Measurements from ENCODE around the gene SLC6A7. TPM values are rescaled to one million over a fixed set of nuclear protein-coding genes. Genes with fewer than 3 reads are reported as not detected.

The SLC6A7 gene
- total RNA-seq, 3 donors from 2014 or later: not detected

- no peak for DNase-seq
- H3K4me1 Mint-ChIP-seq (ENCODE audit: low read depth): no peaks in the 10 kb centered on the region
- H3K9me3 Mint-ChIP-seq: no peaks in the 10 kb centered on the region
- peaks cover 45% of the 10 kb centered on the region for H3K27me3 Mint-ChIP-seq (ENCODE audit: low read depth)
- no peaks in the 10 kb centered on the region for H3K36me3 Mint-ChIP-seq (ENCODE audit: insufficient read depth)
- no peak overlapping the region for H3K4me3 Mint-ChIP-seq
- no peak for ATAC-seq
Measured at GRCh38 chr5:150174285-150174684, 15.6 kb upstream of the SLC6A7 start.

- DNase-seq (no peak), ATAC-seq (no peak)
- Mint-ChIP-seq H3K9me3 (no peaks in the 10 kb centered on the region), H3K27me3 (ENCODE audit: low read depth) (peaks cover 40% of the 10 kb centered on the region), H3K4me3 (no peak overlapping the region), H3K4me1 (ENCODE audit: low read depth) (no peaks in the 10 kb centered on the region), H3K36me3 (ENCODE audit: insufficient read depth) (no peaks in the 10 kb centered on the region)
Measured at GRCh38 chr5:150175076-150175475, 14.8 kb upstream of the SLC6A7 start.

GRCh38 chr5:150175536-150175935 is 14.3 kb upstream of the SLC6A7 start:
- DNase-seq (no peak), ATAC-seq (no peak)
- no peak overlapping the region for H3K4me3 Mint-ChIP-seq
- no peaks in the 10 kb centered on the region for H3K4me1 Mint-ChIP-seq (ENCODE audit: low read depth)
- no peaks in the 10 kb centered on the region for H3K9me3 Mint-ChIP-seq
- H3K36me3 Mint-ChIP-seq (ENCODE audit: insufficient read depth): no peaks in the 10 kb centered on the region
- H3K27me3 Mint-ChIP-seq (ENCODE audit: low read depth): peaks cover 37% of the 10 kb centered on the region

GRCh38 chr5:150176745-150177477 is 13.0 kb upstream of the SLC6A7 start:
- no peaks in the 10 kb centered on the region for H3K4me1 Mint-ChIP-seq (ENCODE audit: low read depth)

GRCh38 chr5:150177721-150178120 is 12.1 kb upstream of the SLC6A7 start:
- peaks cover 28% of the 10 kb centered on the region for H3K27me3 Mint-ChIP-seq (ENCODE audit: low read depth)
- H3K4me3 Mint-ChIP-seq: no peak overlapping the region
- H3K9me3 Mint-ChIP-seq: no peaks in the 10 kb centered on the region
- H3K4me1 Mint-ChIP-seq (ENCODE audit: low read depth): no peaks in the 10 kb centered on the region
- no peak for DNase-seq
- no peak for ATAC-seq
- no peaks in the 10 kb centered on the region for H3K36me3 Mint-ChIP-seq (ENCODE audit: insufficient read depth)

More at GRCh38 chr5:150176745-150177477, 13.0 kb upstream of the SLC6A7 start:
- H3K4me3 Mint-ChIP-seq: no peak overlapping the region
- DNase-seq (no peak), ATAC-seq (no peak)
- H3K27me3 Mint-ChIP-seq (ENCODE audit: low read depth): peaks cover 34% of the 10 kb centered on the region
- no peaks in the 10 kb centered on the region for H3K9me3 Mint-ChIP-seq
- H3K36me3 Mint-ChIP-seq (ENCODE audit: insufficient read depth): no peaks in the 10 kb centered on the region

- Mint-ChIP-seq H3K27me3 (ENCODE audit: low read depth) (peaks cover 27% of the 10 kb centered on the region), H3K4me1 (ENCODE audit: low read depth) (no peaks in the 10 kb centered on the region), H3K36me3 (ENCODE audit: insufficient read depth) (no peaks in the 10 kb centered on the region), H3K4me3 (no peak overlapping the region), H3K9me3 (no peaks in the 10 kb centered on the region)
- ATAC-seq (no peak), DNase-seq (no peak)
Measured at GRCh38 chr5:150178262-150178661, 11.6 kb upstream of the SLC6A7 start.

GRCh38 chr5:150179019-150179620 is 10.7 kb upstream of the SLC6A7 start:
- Mint-ChIP-seq H3K4me1 (ENCODE audit: low read depth) (no peaks in the 10 kb centered on the region), H3K9me3 (no peaks in the 10 kb centered on the region), H3K36me3 (ENCODE audit: insufficient read depth) (no peaks in the 10 kb centered on the region), H3K27me3 (ENCODE audit: low read depth) (peaks cover 18% of the 10 kb centered on the region), H3K4me3 (no peak overlapping the region)
- DNase-seq (no peak), ATAC-seq (no peak)

- Mint-ChIP-seq H3K4me3 (no peak overlapping the region), H3K27me3 (ENCODE audit: low read depth) (peaks cover 14% of the 10 kb centered on the region), H3K36me3 (ENCODE audit: insufficient read depth) (no peaks in the 10 kb centered on the region), H3K9me3 (no peaks in the 10 kb centered on the region), H3K4me1 (ENCODE audit: low read depth) (no peaks in the 10 kb centered on the region)
- DNase-seq (no peak), ATAC-seq (no peak)
Measured at GRCh38 chr5:150180241-150181026, 9.4 kb upstream of the SLC6A7 start.

GRCh38 chr5:150181027-150181426 is 8.8 kb upstream of the SLC6A7 start:
- ATAC-seq: no peak
- Mint-ChIP-seq H3K27me3 (ENCODE audit: low read depth) (peaks cover 8% of the 10 kb centered on the region), H3K4me3 (no peak overlapping the region), H3K4me1 (ENCODE audit: low read depth) (no peaks in the 10 kb centered on the region), H3K36me3 (ENCODE audit: insufficient read depth) (no peaks in the 10 kb centered on the region), H3K9me3 (no peaks in the 10 kb centered on the region)
- DNase-seq: no peak

GRCh38 chr5:150181766-150182545 is 7.9 kb upstream of the SLC6A7 start:
- H3K4me1 Mint-ChIP-seq (ENCODE audit: low read depth): no peaks in the 10 kb centered on the region
- ATAC-seq (no peak), DNase-seq (no peak)
- no peak overlapping the region for H3K4me3 Mint-ChIP-seq
- H3K36me3 Mint-ChIP-seq (ENCODE audit: insufficient read depth): no peaks in the 10 kb centered on the region
- H3K27me3 Mint-ChIP-seq (ENCODE audit: low read depth): peaks cover 3% of the 10 kb centered on the region
- H3K9me3 Mint-ChIP-seq: no peaks in the 10 kb centered on the region

GRCh38 chr5:150182774-150183173 is 7.1 kb upstream of the SLC6A7 start:
- no peak for DNase-seq
- ATAC-seq: no peak
- no peaks in the 10 kb centered on the region for H3K9me3 Mint-ChIP-seq
- H3K4me3 Mint-ChIP-seq: no peak overlapping the region
- H3K4me1 Mint-ChIP-seq (ENCODE audit: low read depth): no peaks in the 10 kb centered on the region
- no peaks in the 10 kb centered on the region for H3K36me3 Mint-ChIP-seq (ENCODE audit: insufficient read depth)
- peaks cover 6% of the 10 kb centered on the region for H3K27me3 Mint-ChIP-seq (ENCODE audit: low read depth)

GRCh38 chr5:150183436-150183835 is 6.4 kb upstream of the SLC6A7 start:
- Mint-ChIP-seq H3K9me3 (no peaks in the 10 kb centered on the region), H3K27me3 (ENCODE audit: low read depth) (peaks cover 7% of the 10 kb centered on the region)

GRCh38 chr5:150184006-150184405 is 5.9 kb upstream of the SLC6A7 start:
- H3K4me3 Mint-ChIP-seq: no peak overlapping the region
- no peak for ATAC-seq
- no peak for DNase-seq
- no peaks in the 10 kb centered on the region for H3K9me3 Mint-ChIP-seq
- H3K4me1 Mint-ChIP-seq (ENCODE audit: low read depth): no peaks in the 10 kb centered on the region
- H3K27me3 Mint-ChIP-seq (ENCODE audit: low read depth): peaks cover 10% of the 10 kb centered on the region
- H3K36me3 Mint-ChIP-seq (ENCODE audit: insufficient read depth): no peaks in the 10 kb centered on the region

More at GRCh38 chr5:150183436-150183835, 6.4 kb upstream of the SLC6A7 start:
- Mint-ChIP-seq H3K4me1 (ENCODE audit: low read depth) (no peaks in the 10 kb centered on the region), H3K36me3 (ENCODE audit: insufficient read depth) (no peaks in the 10 kb centered on the region), H3K4me3 (no peak overlapping the region)
- ATAC-seq (no peak), DNase-seq (no peak)

Measured in activated T-cell treated with anti-CD3 and anti-CD28 coated beads, Interleukin-2, amount 50 U/mL, for 4 hours (primary cell).